ENCODE measurements around the gene ABHD12B.

The ABHD12B gene

GRCh38 chr14:50871914-50872732 lies at the start of gene ABHD12B:
Gene ABHD12B (plus strand): TSS chr14:50872053. CDS start chr14:50872175, 122 bp downstream.
- no peaks in the 10 kb centered on the region for H3K9me3 ChIP-seq (ENCODE audit: insufficient read depth, low read depth, low read length)
- peaks cover 52% of the 10 kb centered on the region for H3K27me3 ChIP-seq (ENCODE audit: insufficient read depth, low read length)
- H3K36me3 ChIP-seq (ENCODE audit: insufficient read depth, low read depth, low read length) = no peaks in the 10 kb centered on the region
- peak within 1 kb of the TSS; percentile 53; the same call in 1 of the 2 replicates for H3K4me3 ChIP-seq (ENCODE audit: low read length)
- H3K27ac ChIP-seq (ENCODE audit: low read length) = no peak within 1 kb of the TSS
- H3K4me1 ChIP-seq (ENCODE audit: insufficient read depth, low read length) = no peaks in the 10 kb centered on the region
- H3K9ac ChIP-seq (ENCODE audit: low read depth, low read length) = no peak within 1 kb of the TSS

GRCh38 chr14:50822501-50823042 lies 49.3 kb upstream of the ABHD12B start:
- peaks cover 24% of the 10 kb centered on the region for H3K4me1 ChIP-seq (ENCODE audit: insufficient read depth, low read length)
- H3K27me3 ChIP-seq (ENCODE audit: insufficient read depth, low read length) = peaks cover 64% of the 10 kb centered on the region
- no peak overlapping the region for H3K27ac ChIP-seq (ENCODE audit: low read length)

GRCh38 chr14:50823051-50823761 lies 48.6 kb upstream of the ABHD12B start:
- H3K27ac ChIP-seq (ENCODE audit: low read length) = no peak overlapping the region
- H3K4me1 ChIP-seq (ENCODE audit: insufficient read depth, low read length) = peaks cover 24% of the 10 kb centered on the region
- no peak overlapping the region for H3K9ac ChIP-seq (ENCODE audit: low read depth, low read length)
- peaks cover 70% of the 10 kb centered on the region for H3K27me3 ChIP-seq (ENCODE audit: insufficient read depth, low read length)
- no peaks in the 10 kb centered on the region for H3K9me3 ChIP-seq (ENCODE audit: insufficient read depth, low read depth, low read length)
- H3K4me3 ChIP-seq (ENCODE audit: low read length) = no peak overlapping the region
- 0 out of 2 replicates have a peak, but pooled peaks cover 5% of the 10 kb centered on the region for H3K36me3 ChIP-seq (ENCODE audit: insufficient read depth, low read depth, low read length)

More at GRCh38 chr14:50822501-50823042, 49.3 kb upstream of the ABHD12B start:
- H3K4me3 ChIP-seq (ENCODE audit: low read length) = no peak overlapping the region
- 0 out of 2 replicates have a peak, but pooled peaks cover 5% of the 10 kb centered on the region for H3K36me3 ChIP-seq (ENCODE audit: insufficient read depth, low read depth, low read length)
- no peak overlapping the region for H3K9ac ChIP-seq (ENCODE audit: low read depth, low read length)
- H3K9me3 ChIP-seq (ENCODE audit: insufficient read depth, low read depth, low read length) = no peaks in the 10 kb centered on the region

- no peaks in the 10 kb centered on the region for H3K36me3 ChIP-seq (ENCODE audit: insufficient read depth, low read depth, low read length)
- H3K4me1 ChIP-seq (ENCODE audit: insufficient read depth, low read length) = peaks cover 28% of the 10 kb centered on the region
- H3K27ac ChIP-seq (ENCODE audit: low read length) = no peak overlapping the region
- no peak overlapping the region for H3K9ac ChIP-seq (ENCODE audit: low read depth, low read length)
- no peaks in the 10 kb centered on the region for H3K9me3 ChIP-seq (ENCODE audit: insufficient read depth, low read depth, low read length)
- no peak overlapping the region for H3K4me3 ChIP-seq (ENCODE audit: low read length)
- H3K27me3 ChIP-seq (ENCODE audit: insufficient read depth, low read length) = peaks cover 78% of the 10 kb centered on the region
Observed at GRCh38 chr14:50823762-50824636, 47.9 kb upstream of the ABHD12B start.

GRCh38 chr14:50825307-50825706 lies 46.5 kb upstream of the ABHD12B start:
- peaks cover 90% of the 10 kb centered on the region for H3K27me3 ChIP-seq (ENCODE audit: insufficient read depth, low read length)
- no peak overlapping the region for H3K4me3 ChIP-seq (ENCODE audit: low read length)
- peaks cover 33% of the 10 kb centered on the region for H3K4me1 ChIP-seq (ENCODE audit: insufficient read depth, low read length)
- no peak overlapping the region for H3K27ac ChIP-seq (ENCODE audit: low read length)
- H3K9ac ChIP-seq (ENCODE audit: low read depth, low read length) = no peak overlapping the region
- no peaks in the 10 kb centered on the region for H3K9me3 ChIP-seq (ENCODE audit: insufficient read depth, low read depth, low read length)
- H3K36me3 ChIP-seq (ENCODE audit: insufficient read depth, low read depth, low read length) = no peaks in the 10 kb centered on the region

GRCh38 chr14:50826681-50827080 lies 45.2 kb upstream of the ABHD12B start:
- H3K4me1 ChIP-seq (ENCODE audit: insufficient read depth, low read length) = peaks cover 25% of the 10 kb centered on the region
- H3K9ac ChIP-seq (ENCODE audit: low read depth, low read length) = no peak overlapping the region
- H3K4me3 ChIP-seq (ENCODE audit: low read length) = no peak overlapping the region
- H3K27me3 ChIP-seq (ENCODE audit: insufficient read depth, low read length) = peaks cover 91% of the 10 kb centered on the region
- H3K36me3 ChIP-seq (ENCODE audit: insufficient read depth, low read depth, low read length) = no peaks in the 10 kb centered on the region
- no peak overlapping the region for H3K27ac ChIP-seq (ENCODE audit: low read length)
- no peaks in the 10 kb centered on the region for H3K9me3 ChIP-seq (ENCODE audit: insufficient read depth, low read depth, low read length)

GRCh38 chr14:50828721-50829488 lies 42.9 kb upstream of the ABHD12B start:
- H3K27me3 ChIP-seq (ENCODE audit: insufficient read depth, low read length) = peaks cover 91% of the 10 kb centered on the region

GRCh38 chr14:50829489-50830043 lies 42.3 kb upstream of the ABHD12B start:
- Histone ChIP-seq H3K4me1 (ENCODE audit: insufficient read depth, low read length) (peaks cover 15% of the 10 kb centered on the region; the same call in 1 of the 2 replicates), H3K4me3 (ENCODE audit: low read length) (peak overlapping the region; percentile 87), H3K9me3 (ENCODE audit: insufficient read depth, low read depth, low read length) (no peaks in the 10 kb centered on the region), H3K27me3 (ENCODE audit: insufficient read depth, low read length) (peaks cover 91% of the 10 kb centered on the region), H3K27ac (ENCODE audit: low read length) (no peak overlapping the region), H3K36me3 (ENCODE audit: insufficient read depth, low read depth, low read length) (no peaks in the 10 kb centered on the region), H3K9ac (ENCODE audit: low read depth, low read length) (peak overlapping the region; percentile 73; the same call in 1 of the 2 replicates)

More at GRCh38 chr14:50828721-50829488, 42.9 kb upstream of the ABHD12B start:
- Histone ChIP-seq H3K9ac (ENCODE audit: low read depth, low read length) (no peak overlapping the region; the same call in 1 of the 2 replicates), H3K4me1 (ENCODE audit: insufficient read depth, low read length) (peaks cover 19% of the 10 kb centered on the region; the same call in 1 of the 2 replicates), H3K36me3 (ENCODE audit: insufficient read depth, low read depth, low read length) (no peaks in the 10 kb centered on the region), H3K9me3 (ENCODE audit: insufficient read depth, low read depth, low read length) (no peaks in the 10 kb centered on the region), H3K4me3 (ENCODE audit: low read length) (peak overlapping the region; percentile 87), H3K27ac (ENCODE audit: low read length) (no peak overlapping the region)

GRCh38 chr14:50830044-50830931 lies 41.6 kb upstream of the ABHD12B start:
- H3K4me1 ChIP-seq (ENCODE audit: insufficient read depth, low read length) = peaks cover 15% of the 10 kb centered on the region; the same call in 1 of the 2 replicates
- no peak overlapping the region for H3K27ac ChIP-seq (ENCODE audit: low read length)

More at GRCh38 chr14:50830044-50830931, 41.6 kb upstream of the ABHD12B start:
- Histone ChIP-seq H3K4me3 (ENCODE audit: low read length) (peak overlapping the region; percentile 87), H3K36me3 (ENCODE audit: insufficient read depth, low read depth, low read length) (no peaks in the 10 kb centered on the region), H3K27me3 (ENCODE audit: insufficient read depth, low read length) (peaks cover 91% of the 10 kb centered on the region), H3K9me3 (ENCODE audit: insufficient read depth, low read depth, low read length) (no peaks in the 10 kb centered on the region), H3K9ac (ENCODE audit: low read depth, low read length) (peak overlapping the region; percentile 73; the same call in 1 of the 2 replicates)

All from iPS-20b (cell line).